Measurements from ENCODE around the gene ABI2. TPM values are rescaled to one million over a fixed set of nuclear protein-coding genes. Genes with fewer than 3 reads are reported as not detected.

Gene ABI2
- total RNA-seq, 4 donors from 2014 or later, result 6.0 to 22.1 (median 10.4) TPM

- Histone ChIP-seq H3K4me1 (no peaks in the 10 kb centered on the region), H3K27me3 (no peaks in the 10 kb centered on the region), H3K27ac (no peak overlapping the region), H3K36me3 (peaks cover 0 to 18% (median 0%) of the 10 kb centered on the region in 3 donors), H3K9me3 (no peaks in the 10 kb centered on the region), H3K4me3 (no peak overlapping the region)
- WGBS, 2 donors, result 47 to 65% methylated on average over 1 of the region's 1 CpG
- no peak for DNase-seq
- peak in 1 of 6 experiments; percentile 10 for TF ChIP-seq CTCF (IDR thresholded peaks at IDR 0.05)
- TF ChIP-seq POLR2A (IDR thresholded peaks at IDR 0.05), result no peak
- intact Hi-C loops (cut with DNase I), result no loop called here
These were observed 68.5 kb downstream of the ABI2 start for GRCh38 chr2:203396667-203397066.

GRCh38 chr2:203399031-203399430, 70.8 kb downstream of the ABI2 start:
- no peak for DNase-seq

GRCh38 chr2:203400805-203401585, 72.8 kb downstream of the ABI2 start:
- H3K9me3 ChIP-seq, result no peaks in the 10 kb centered on the region
- H3K4me3 ChIP-seq, result no peak overlapping the region
- H3K27me3 ChIP-seq, result no peaks in the 10 kb centered on the region
- WGBS, 2 donors, result 100% methylated on average over 2 of the region's 2 CpGs
- TF ChIP-seq POLR2A (IDR thresholded peaks at IDR 0.05) (no peak), CTCF (IDR thresholded peaks at IDR 0.05) (no peak)
- no peak overlapping the region for H3K27ac ChIP-seq
- no peak for DNase-seq
- H3K4me1 ChIP-seq, result peaks cover 0 to 9% (median 0%) of the 10 kb centered on the region in 3 donors
- H3K36me3 ChIP-seq, result peaks cover 0 to 27% (median 0%) of the 10 kb centered on the region in 3 donors
- intact Hi-C loops (cut with DNase I), result no loop called here

More at GRCh38 chr2:203399031-203399430, 70.8 kb downstream of the ABI2 start:
- TF ChIP-seq CTCF (IDR thresholded peaks at IDR 0.05), result no peak
- no peak for TF ChIP-seq POLR2A (IDR thresholded peaks at IDR 0.05)
- Histone ChIP-seq H3K4me1 (peaks cover 0 to 9% (median 0%) of the 10 kb centered on the region in 3 donors), H3K9me3 (no peaks in the 10 kb centered on the region), H3K27ac (no peak overlapping the region), H3K27me3 (no peaks in the 10 kb centered on the region), H3K4me3 (no peak overlapping the region), H3K36me3 (peaks cover 0 to 24% (median 0%) of the 10 kb centered on the region in 3 donors)
- intact Hi-C loops (cut with DNase I), result no loop called here
- 86 to 96% methylated on average over 1 of the region's 1 CpG for WGBS, 2 donors

- peaks cover 0 to 9% (median 0%) of the 10 kb centered on the region in 3 donors for H3K4me1 ChIP-seq
- H3K4me3 ChIP-seq, result no peak overlapping the region
- no peak overlapping the region for H3K27ac ChIP-seq
- DNase-seq, result no peak
- H3K36me3 ChIP-seq, result peaks cover 0 to 50% (median 0%) of the 10 kb centered on the region in 3 donors
- intact Hi-C loops (cut with DNase I), result no loop called here
- TF ChIP-seq POLR2A (IDR thresholded peaks at IDR 0.05) (no peak), CTCF (IDR thresholded peaks at IDR 0.05) (no peak)
- no peaks in the 10 kb centered on the region for H3K27me3 ChIP-seq
- no peaks in the 10 kb centered on the region for H3K9me3 ChIP-seq
These were observed 76.8 kb downstream of the ABI2 start for GRCh38 chr2:203404996-203405395.

GRCh38 chr2:203407496-203407895, 79.3 kb downstream of the ABI2 start:
- peaks cover 0 to 58% (median 0%) of the 10 kb centered on the region in 3 donors for H3K36me3 ChIP-seq
- TF ChIP-seq CTCF (IDR thresholded peaks at IDR 0.05) (no peak), POLR2A (IDR thresholded peaks at IDR 0.05) (no peak)
- intact Hi-C loops (cut with DNase I), result no loop called here
- H3K27me3 ChIP-seq, result no peaks in the 10 kb centered on the region
- peaks cover 0 to 10% (median 0%) of the 10 kb centered on the region in 3 donors for H3K4me1 ChIP-seq
- no peak overlapping the region for H3K4me3 ChIP-seq
- H3K27ac ChIP-seq, result no peak overlapping the region
- H3K9me3 ChIP-seq, result no peaks in the 10 kb centered on the region
- DNase-seq, result no peak

All from esophagus squamous epithelium (tissue), 5 donors.